GM12878 (cell line): ENCODE results near the gene BNIPL. TPM values are rescaled to one million over a fixed set of nuclear protein-coding genes. Genes with fewer than 3 reads are reported as not detected.
A peak's percentile ranks its signal among the peaks of the same experiment; 100 is the strongest.

Experiments used
- ATAC-seq: fragments of 200-7000 bp; cut with Tn5 transposase; 3 replicates; pipeline ENCODE4 v1.9.1; 2020; ENCODE audit warnings: mild to moderate bottlenecking, moderate library complexity
- BruUV-seq: library from RNA; stranded (reverse); fragments of 400-500 nt; replicated peaks from 2 replicates; lab custom pipeline; 2021; lab: Mats Ljungman, UMichigan
- CTCF ChIA-PET: fragments of 300-600 bp; sonication (Branson Sonifier 250); formaldehyde crosslinking; extraction: SDS; loops from one replicate; lab custom pipeline; 2021; ENCODE audit warnings: inconsistent platforms; lab: Yijun Ruan, JAX
- POLR2A ChIA-PET: fragments of 350-600 bp; formaldehyde crosslinking; extraction: SDS; loops from one replicate; lab custom pipeline; 2021; ENCODE audit warnings: inconsistent platforms; lab: Charles Lee
- RAD21 ChIA-PET: fragments of 300-600 bp; sonication (Branson Sonifier 250); formaldehyde crosslinking; loops from one replicate; lab custom pipeline; 2023; ENCODE audit warnings: antibody characterized with exemption; ENCODE audit not compliant: unreplicated experiment; lab: Charles Lee
- SMC1A ChIA-PET: fragments of 300-600 bp; sonication (Branson Sonifier 250); formaldehyde crosslinking; loops from one replicate; lab custom pipeline; 2023; ENCODE audit not compliant: unreplicated experiment, uncharacterized antibody; lab: Charles Lee
- DNase-seq: peaks from one replicate; pipeline ENCODE4 v3.0.0-alpha.2; 2011; ENCODE audit warnings: low read depth, low spot score
- FAIRE-seq: peaks from 3 replicates; lab custom pipeline; 2011; peaks lifted over from hg19 to GRCh38; lab: Jason Lieb, UNC
- H2AFZ ChIP-seq: 2 replicates; pipeline ENCODE4 v1.6.0; 2011; ENCODE audit warnings: low read depth, low read length, control low read depth; ENCODE audit not compliant: control insufficient read depth
- H3K27ac ChIP-seq: 2 replicates; pipeline ENCODE4 v1.5.1; 2011; ENCODE audit warnings: control low read depth; ENCODE audit not compliant: control insufficient read depth, insufficient read depth
- H3K27me3 ChIP-seq, 2 experiments: replicated peaks in 1 of 2; 2 replicates each; pipeline versions ENCODE4 v1.6.0 to v1.6.1; 2011; ENCODE audit warnings: low read length in 1 of 2; ENCODE audit not compliant: control insufficient read depth in 2 of 2, insufficient read depth in 2 of 2
- H3K36me3 ChIP-seq, 2 experiments: 2 replicates each; pipeline ENCODE4 v1.5.1; 2011; ENCODE audit warnings: low read length in 1 of 2; ENCODE audit not compliant: control insufficient read depth in 2 of 2, insufficient read depth in 2 of 2
- H3K4me1 ChIP-seq: 2 replicates; pipeline ENCODE4 v1.6.1; 2011; ENCODE audit warnings: mild to moderate bottlenecking, low read length, moderate library complexity, mixed read lengths; ENCODE audit not compliant: control insufficient read depth, insufficient read depth
- H3K4me2 ChIP-seq: 2 replicates; pipeline ENCODE4 v1.6.0; 2011; ENCODE audit warnings: control low read depth; ENCODE audit not compliant: control insufficient read depth, insufficient read depth
- H3K4me3 ChIP-seq: fragments of 200-600 bp; sonication (generic); 2 replicates; pipeline ENCODE4 v1.5.1; 2016
- H3K79me2 ChIP-seq: 2 replicates; pipeline ENCODE4 v1.6.0; 2011; ENCODE audit warnings: low read length; ENCODE audit not compliant: control insufficient read depth, insufficient read depth
- H3K9ac ChIP-seq: 2 replicates; pipeline ENCODE4 v1.8.0; 2011; ENCODE audit warnings: low read length, control low read depth, mixed read lengths; ENCODE audit not compliant: control insufficient read depth, insufficient read depth
- H3K9me3 ChIP-seq: replicated peaks from 3 replicates; pipeline ENCODE4 v1.5.1; 2011; ENCODE audit warnings: mild to moderate bottlenecking, low read length; ENCODE audit not compliant: control insufficient read depth, insufficient read depth
- H4K20me1 ChIP-seq: 2 replicates; pipeline ENCODE4 v1.6.0; 2011; ENCODE audit not compliant: control insufficient read depth, insufficient read depth
- BCL3 ChIP-seq: IDR thresholded peaks from 2 replicates; pipeline ENCODE4 v1.6.1; 2011; ENCODE audit warnings: borderline replicate concordance, low read depth, mild to moderate bottlenecking, moderate library complexity, low read length; ENCODE audit not compliant: insufficient read depth, poor library complexity, severe bottlenecking
- BHLHE40 ChIP-seq, 2 experiments: fragments of 450-650 bp in 1 of 2; IDR thresholded peaks; 2 replicates each; pipeline ENCODE4 v1.6.1; 2011 to 2017; ENCODE audit warnings: low read depth in 2 of 2, borderline replicate concordance in 1 of 2, improper control_type of control experiment in 1 of 2, low read length in 1 of 2, mild to moderate bottlenecking in 1 of 2
- CTCF ChIP-seq, 3 experiments: IDR thresholded peaks in 2 of 3; conservative IDR thresholded peaks in 1 of 3; 2 replicates each; pipeline ENCODE4 v1.5.1; 2011; ENCODE audit warnings: low read depth in 3 of 3, low read length in 3 of 3, mild to moderate bottlenecking in 3 of 3, control low read depth in 2 of 3, moderate library complexity in 2 of 3, inconsistent platforms in 1 of 3, mixed read lengths in 1 of 3; ENCODE audit not compliant: control insufficient read depth in 2 of 3, insufficient read depth in 1 of 3; ENCODE audit errors: extremely low read depth in 1 of 3
- MEF2B ChIP-seq: fragments of 450-650 bp; IDR thresholded peaks from 2 replicates; pipeline ENCODE4 v1.6.1; 2018; ENCODE audit warnings: mild to moderate bottlenecking, moderate library complexity; ENCODE audit not compliant: partially characterized antibody, poor library complexity, severe bottlenecking
- POLR2A ChIP-seq: IDR thresholded peaks from 2 replicates; pipeline ENCODE4 v1.6.1; 2011; ENCODE audit warnings: low read depth, mild to moderate bottlenecking, low read length
- SMARCA5 ChIP-seq: fragments of 450-650 bp; IDR thresholded peaks from 2 replicates; pipeline ENCODE4 v1.6.1; 2017; ENCODE audit warnings: mild to moderate bottlenecking
- YY1 ChIP-seq: IDR thresholded peaks from 2 replicates; pipeline ENCODE4 v1.6.1; 2011; ENCODE audit warnings: low read depth, mild to moderate bottlenecking, low read length
- ZNF687 ChIP-seq: fragments of 450-650 bp; IDR thresholded peaks from 2 replicates; pipeline ENCODE4 v1.6.1; 2017; ENCODE audit warnings: mild to moderate bottlenecking, moderate library complexity
- WGBS: methylation state at CpG from one replicate; pipeline ENCODE4 v1.1.6; 2016; ENCODE audit warnings: low lambda C conversion rate; ENCODE audit not compliant: insufficient replicate concordance, insufficient coverage; ENCODE audit errors: missing lambda C conversion rate; 5-methylcytosine and 5-hydroxymethylcytosine counted together
- in situ Hi-C: fragments of 300-500 bp; cut with MboI; formaldehyde crosslinking; loops from 9 replicates; pipeline ENCODE4 v1.14.3; 2018; ENCODE audit warnings: mixed read lengths
- intact Hi-C: fragments of 100-400 bp; cut with micrococcal nuclease; formaldehyde crosslinking; loops from one replicate; pipeline ENCODE4 v1.14.2; 2022; ENCODE audit not compliant: unreplicated experiment
- polyA plus RNA-seq, 11 experiments: library from polyadenylated mRNA; depleted of rRNA in 4 of 11; unstranded in 6 of 11; stranded (reverse) in 5 of 11; fragments of >200 nt; fragmentation: Nextera tagmentation in 4 of 11; fragmentation: Illumina TruSeq in 1 of 11; extraction: Ambion mirVana in 4 of 11; extraction: Trizol in 1 of 11; gene quantifications; 1 replicate in 1 of 11; 2 replicates in 10 of 11; pipeline versions ENCODE4 v1.2.1 to v1.2.3, GENCODE V29; 2011 to 2016; ENCODE audit warnings: inconsistent platforms in 2 of 11, missing spikeins in 2 of 11, low read depth in 1 of 11
- total RNA-seq, 4 experiments: library from RNA; depleted of rRNA in 3 of 4; stranded (reverse); fragments of >200 nt in 3 of 4; fragmentation: Illumina TruSeq in 1 of 4; extraction: Trizol in 1 of 4; gene quantifications; 2 replicates each; pipeline versions ENCODE4 v1.2.1 to v1.2.3, GENCODE V29; 2013 to 2021
- TF ChIP-seq, protein P1 (sequence below): fragments of 450-650 bp; IDR thresholded peaks from 2 replicates; pipeline ENCODE4 v1.6.1; 2016; ENCODE audit warnings: mild to moderate bottlenecking

BNIPL gene
- total and polyA plus RNA-seq, 10 of the 15 experiments (the other 5 are each of a cell fraction or from before 2014, with no cell fraction given), result 0.05 to 1.1 (median 0.17) TPM

- TF ChIP-seq ZNF687 (peak; percentile 40), MEF2B (peak; percentile 13), POLR2A (peak; percentile 77; the same call in 1 of the 2 replicates), BHLHE40 (IDR thresholded peaks at IDR 0.05; ENCODE audit: borderline replicate concordance in 1 of 2, low read depth in 2 of 2, low read length in 1 of 2) (0 out of 4 replicates have a peak, but pooled peaks of 1 of the 2 experiments have one; percentile 9)
Observed at GRCh38 chr1:151047925-151048644, 11.7 kb downstream of the BNIPL start (continued).

GRCh38 chr1:151048645-151049032 lies 12.3 kb downstream of the BNIPL start:
- FAIRE-seq, result no peak
- Histone ChIP-seq H3K27ac (no peak overlapping the region; the same call in 1 of the 2 replicates), H3K79me2 (no peaks in the 10 kb centered on the region), H3K4me1 (peaks cover 8% of the 10 kb centered on the region; the same call in 1 of the 2 replicates)
- no peak for ATAC-seq
- DNase-seq, result no peak
- TF ChIP-seq BCL3 (no peak), POLR2A (0 out of 2 replicates have a peak, but pooled peaks have one; percentile 8), CTCF (IDR thresholded peaks at IDR 0.05 in 2 of 3, conservative IDR thresholded peaks at IDR 0.05 in 1 of 3; ENCODE audit: control insufficient read depth in 2 of 3, extremely low read depth in 1 of 3, insufficient read depth in 1 of 3, low read depth in 3 of 3, low read length in 3 of 3) (peak in 1 of 3 experiments; percentile 58; a peak in 1 of 6 replicates), SMARCA5 (0 out of 2 replicates have a peak, but pooled peaks have one; percentile 39), YY1 (0 out of 2 replicates have a peak, but pooled peaks have one; percentile 24)
- TF ChIP-seq, protein P1, sequence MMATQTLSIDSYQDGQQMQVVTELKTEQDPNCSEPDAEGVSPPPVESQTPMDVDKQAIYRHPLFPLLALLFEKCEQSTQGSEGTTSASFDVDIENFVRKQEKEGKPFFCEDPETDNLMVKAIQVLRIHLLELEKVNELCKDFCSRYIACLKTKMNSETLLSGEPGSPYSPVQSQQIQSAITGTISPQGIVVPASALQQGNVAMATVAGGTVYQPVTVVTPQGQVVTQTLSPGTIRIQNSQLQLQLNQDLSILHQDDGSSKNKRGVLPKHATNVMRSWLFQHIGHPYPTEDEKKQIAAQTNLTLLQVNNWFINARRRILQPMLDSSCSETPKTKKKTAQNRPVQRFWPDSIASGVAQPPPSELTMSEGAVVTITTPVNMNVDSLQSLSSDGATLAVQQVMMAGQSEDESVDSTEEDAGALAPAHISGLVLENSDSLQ, result no peak
- TF ChIP-seq, all 136 proteins: peak for 4
- CTCF ChIA-PET, result interaction anchor here (0.7 to 9.5 kb wide), 8 partner anchors 10 to 520 kb away, joined by 3 to 76 read pairs (median 4); partner anchors contain the start of genes CDC42SE1, MINDY1 and MLLT11
- WGBS, result 65% methylated on average over 3 of the region's 3 CpGs
- Histone ChIP-seq H4K20me1 (no peaks in the 10 kb centered on the region; the same call in 1 of the 2 replicates), H3K4me2 (peak overlapping the region; percentile 99), H3K9me3 (no peaks in the 10 kb centered on the region), H3K27me3 (no peaks in the 10 kb centered on the region), H3K9ac (peak overlapping the region; percentile 66; the same call in 1 of the 2 replicates), H3K36me3 (peaks cover 3 to 18% of the 10 kb centered on the region in 2 experiments), H3K4me3 (peak overlapping the region; percentile 87; the same call in 1 of the 2 replicates), H2AFZ (peak overlapping the region; percentile 82; the same call in 1 of the 2 replicates)
- POLR2A ChIA-PET, result interaction anchor here (0.7 to 5.6 kb wide), 3 partner anchors 11 to 218 kb away, joined by 4 to 65 read pairs (median 4); partner anchors contain the start of genes CDC42SE1, GABPB2 and MLLT11
- BruUV-seq, result no TSS peak
- RAD21 ChIA-PET, result interaction anchor here (1.5 to 2.2 kb wide), 3 partner anchors 9 to 51 kb away, joined by 4 to 12 read pairs (median 7); partner anchors contain the start of gene MINDY1
- SMC1A ChIA-PET, result interaction anchor here (0.9 to 2.0 kb wide), 3 partner anchors 8 to 53 kb away, joined by 3 to 6 read pairs (median 5); no protein-coding TSS in a partner anchor
- in situ Hi-C loops, result no loop called here
- intact Hi-C loops, result no loop called here
